WTC11 (cell line): ENCODE data around the gene PHTF2. TPM values are rescaled to one million over a fixed set of nuclear protein-coding genes. Genes with fewer than 3 reads are reported as not detected.

Experiments
- ATAC-seq: fragments of 200-7000 bp; cut with Tn5 transposase; 2 replicates; pipeline ENCODE4 v1.10.0; 2021; ENCODE audit warnings: mild to moderate bottlenecking, moderate library complexity
- CTCF ChIA-PET: fragments of 300-600 bp; sonication (Branson Sonifier 250); formaldehyde crosslinking; loops from one replicate; lab custom pipeline; 2021; ENCODE audit warnings: antibody characterized with exemption; lab: Charles Lee
- POLR2A ChIA-PET: fragments of 350-600 bp; sonication (Branson Sonifier 250); formaldehyde crosslinking; loops from one replicate; lab custom pipeline; 2021; ENCODE audit warnings: antibody characterized with exemption; lab: Charles Lee
- DNase-seq: peaks from one replicate; pipeline ENCODE4 v3.0.0; 2021; ENCODE audit warnings: low spot score
- H3K27ac Mint-ChIP-seq: 2 replicates; pipeline ENCODE4 v1.8.0; 2021; ENCODE audit warnings: mixed read lengths
- H3K27me3 Mint-ChIP-seq: 2 replicates; pipeline ENCODE4 v1.8.0; 2021; ENCODE audit warnings: low read depth, mild to moderate bottlenecking, moderate library complexity, mixed read lengths
- H3K36me3 Mint-ChIP-seq: 2 replicates; pipeline ENCODE4 v1.8.0; 2021; ENCODE audit warnings: mixed read lengths
- H3K4me1 Mint-ChIP-seq: 2 replicates; pipeline ENCODE4 v1.8.0; 2022; ENCODE audit warnings: mixed read lengths
- H3K4me3 Mint-ChIP-seq: 2 replicates; pipeline ENCODE4 v1.8.0; 2021; ENCODE audit warnings: mild to moderate bottlenecking, moderate library complexity, mixed read lengths
- H3K9me3 Mint-ChIP-seq: 2 replicates; pipeline ENCODE4 v1.8.0; 2021; ENCODE audit warnings: mixed read lengths
- ATF3 ChIP-seq: sonication (generic); formaldehyde crosslinking; conservative IDR thresholded peaks from 2 replicates; pipeline ENCODE4 v1.8.1; 2022; ENCODE audit warnings: mild to moderate bottlenecking, missing genetic modification reagents
- ATF6 ChIP-seq: sonication (generic); formaldehyde crosslinking; IDR thresholded peaks from 2 replicates; pipeline ENCODE4 v1.8.1; 2023; ENCODE audit warnings: mild to moderate bottlenecking, missing genetic modification reagents
- CBFB ChIP-seq: sonication (generic); formaldehyde crosslinking; IDR thresholded peaks from 2 replicates; pipeline ENCODE4 v1.8.1; 2022; ENCODE audit warnings: mild to moderate bottlenecking, low read depth, missing genetic modification reagents
- CREB1 ChIP-seq: sonication (generic); formaldehyde crosslinking; IDR thresholded peaks from 2 replicates; pipeline ENCODE4 v1.8.0; 2023; ENCODE audit warnings: mild to moderate bottlenecking, missing genetic modification reagents
- EMX1 ChIP-seq: fragments of 250-450 bp; sonication (Bioruptor Pico); IDR thresholded peaks from 2 replicates; pipeline ENCODE4 v1.8.0; 2021; ENCODE audit warnings: mild to moderate bottlenecking
- FOXP1 ChIP-seq: sonication (generic); formaldehyde crosslinking; IDR thresholded peaks from 2 replicates; pipeline ENCODE4 v1.8.0; 2022; ENCODE audit warnings: missing genetic modification reagents, mild to moderate bottlenecking, moderate library complexity, borderline replicate concordance
- GABPB1 ChIP-seq: sonication (generic); formaldehyde crosslinking; IDR thresholded peaks from 2 replicates; pipeline ENCODE4 v1.8.1; 2023; ENCODE audit warnings: mild to moderate bottlenecking, missing genetic modification reagents
- HMGA2 ChIP-seq: fragments of 250-450 bp; sonication (Bioruptor Pico); IDR thresholded peaks from 2 replicates; pipeline ENCODE4 v1.4.0; 2021; ENCODE audit warnings: mild to moderate bottlenecking, moderate library complexity
- JAZF1 ChIP-seq: fragments of 250-450 bp; sonication (Bioruptor Pico); IDR thresholded peaks from 2 replicates; pipeline ENCODE4 v1.9.0; 2021; ENCODE audit warnings: moderate library complexity, mild to moderate bottlenecking, inconsistent platforms
- MXD4 ChIP-seq: fragments of 250-450 bp; sonication (Bioruptor Pico); IDR thresholded peaks from 2 replicates; pipeline ENCODE4 v1.8.0; 2021; ENCODE audit warnings: mild to moderate bottlenecking, moderate library complexity, borderline replicate concordance
- MYBL2 ChIP-seq: sonication (generic); formaldehyde crosslinking; IDR thresholded peaks from 2 replicates; pipeline ENCODE4 v1.8.1; 2023; ENCODE audit warnings: mild to moderate bottlenecking, moderate library complexity, missing genetic modification reagents
- NR1H2 ChIP-seq: sonication (generic); formaldehyde crosslinking; IDR thresholded peaks from 2 replicates; pipeline ENCODE4 v1.9.0; 2021; ENCODE audit warnings: mild to moderate bottlenecking, moderate library complexity, missing genetic modification reagents
- PRRX2 ChIP-seq: fragments of 250-450 bp; sonication (Bioruptor Pico); IDR thresholded peaks from 2 replicates; pipeline ENCODE4 v1.8.0; 2021; ENCODE audit warnings: mild to moderate bottlenecking
- RELA ChIP-seq: sonication (generic); formaldehyde crosslinking; IDR thresholded peaks from 2 replicates; pipeline ENCODE4 v1.8.1; 2022; ENCODE audit warnings: missing genetic modification reagents, mild to moderate bottlenecking, borderline replicate concordance
- SMAD4 ChIP-seq: sonication (generic); formaldehyde crosslinking; IDR thresholded peaks from 2 replicates; pipeline ENCODE4 v1.8.0; 2022; ENCODE audit warnings: mild to moderate bottlenecking, missing genetic modification reagents
- TCF7 ChIP-seq: sonication (generic); formaldehyde crosslinking; IDR thresholded peaks from 2 replicates; pipeline ENCODE4 v1.8.0; 2022; ENCODE audit warnings: mild to moderate bottlenecking, low read depth, missing genetic modification reagents, moderate library complexity
- TEAD1 ChIP-seq: sonication (generic); formaldehyde crosslinking; IDR thresholded peaks from 2 replicates; pipeline ENCODE4 v1.8.0; 2022; ENCODE audit warnings: mild to moderate bottlenecking, missing genetic modification reagents
- TEAD4 ChIP-seq: sonication (generic); formaldehyde crosslinking; IDR thresholded peaks from 2 replicates; pipeline ENCODE4 v1.8.0; 2022; ENCODE audit warnings: mild to moderate bottlenecking, missing genetic modification reagents
- USF2 ChIP-seq: sonication (generic); formaldehyde crosslinking; IDR thresholded peaks from 2 replicates; pipeline ENCODE4 v1.8.1; 2023; ENCODE audit warnings: mild to moderate bottlenecking, missing genetic modification reagents, moderate library complexity
- ZBTB43 ChIP-seq: sonication (generic); formaldehyde crosslinking; IDR thresholded peaks from 2 replicates; pipeline ENCODE4 v1.8.1; 2023; ENCODE audit warnings: mild to moderate bottlenecking, missing genetic modification reagents
- ZMAT4 ChIP-seq: fragments of 250-450 bp; sonication (Bioruptor Pico); IDR thresholded peaks from 2 replicates; pipeline ENCODE4 v1.9.0; 2021; ENCODE audit warnings: mild to moderate bottlenecking
- ZNF263 ChIP-seq: sonication (generic); formaldehyde crosslinking; IDR thresholded peaks from 2 replicates; pipeline ENCODE4 v1.8.1; 2022; ENCODE audit warnings: low read depth, mild to moderate bottlenecking, moderate library complexity, missing genetic modification reagents
- ZNF281 ChIP-seq: sonication (generic); formaldehyde crosslinking; IDR thresholded peaks from 2 replicates; pipeline ENCODE4 v1.8.0; 2023; ENCODE audit warnings: mild to moderate bottlenecking, missing genetic modification reagents
- ZNF396 ChIP-seq: fragments of 250-450 bp; sonication (Bioruptor Pico); IDR thresholded peaks from 2 replicates; pipeline ENCODE4 v1.8.0; 2021; ENCODE audit warnings: mild to moderate bottlenecking, moderate library complexity, borderline replicate concordance
- ZNF416 ChIP-seq: fragments of 250-450 bp; sonication (Bioruptor Pico); IDR thresholded peaks from 2 replicates; pipeline ENCODE4 v1.9.0; 2021; ENCODE audit warnings: mild to moderate bottlenecking, inconsistent platforms
- ZNF671 ChIP-seq: fragments of 250-450 bp; sonication (Bioruptor Pico); IDR thresholded peaks from 2 replicates; pipeline ENCODE4 v1.8.0; 2021; ENCODE audit warnings: mild to moderate bottlenecking
- ZSCAN18 ChIP-seq: fragments of 250-450 bp; sonication (Bioruptor Pico); IDR thresholded peaks from 2 replicates; pipeline ENCODE4 v2.1.2; 2022; ENCODE audit warnings: mild to moderate bottlenecking, moderate library complexity
- total RNA-seq: library from RNA; stranded (reverse); gene quantifications from 3 replicates; pipeline ENCODE4 v1.2.3, GENCODE V29; 2021

The PHTF2 gene
- total RNA-seq, 1 experiment from 2014 or later: 17.9 TPM

- ChIA-PET POLR2A (interaction anchor here (0.5 to 0.7 kb wide), 2 partner anchors 59 to 218 kb away, joined by 4 to 5 read pairs; no protein-coding TSS in a partner anchor), CTCF (interaction anchor here (1.8 kb wide), 1 partner anchor 35 kb away, joined by 5 read pairs; no protein-coding TSS in a partner anchor)
- Mint-ChIP-seq H3K4me1 (peaks cover 11% of the 10 kb centered on the region), H3K36me3 (no peaks in the 10 kb centered on the region), H3K9me3 (0 out of 2 replicates have a peak, but pooled peaks cover 5% of the 10 kb centered on the region), H3K4me3 (no peak overlapping the region), H3K27me3 (no peaks in the 10 kb centered on the region; the same call in 1 of the 2 replicates), H3K27ac (no peak overlapping the region)
- no peak for TF ChIP-seq PRRX2 (CRISPR knock-in tag)
- TF ChIP-seq TEAD1 (CRISPR knock-in tag): no peak
- TF ChIP-seq FOXP1 (CRISPR knock-in tag): no peak
- no peak for TF ChIP-seq MXD4 (CRISPR knock-in tag)
- TF ChIP-seq RELA: no peak
- TF ChIP-seq TEAD4: no peak
- TF ChIP-seq GABPB1 (CRISPR knock-in tag): no peak
- no peak for TF ChIP-seq SMAD4 (CRISPR knock-in tag)
- no peak for TF ChIP-seq ZBTB43 (CRISPR knock-in tag)
- no peak for TF ChIP-seq NR1H2 (CRISPR knock-in tag)
- no peak for TF ChIP-seq ATF3
- TF ChIP-seq ATF6 (CRISPR knock-in tag): no peak
- TF ChIP-seq CBFB (CRISPR knock-in tag): no peak
- no peak for TF ChIP-seq TCF7
- TF ChIP-seq ZNF416 (CRISPR knock-in tag): no peak
- TF ChIP-seq JAZF1 (CRISPR knock-in tag): no peak
- no peak for TF ChIP-seq USF2 (CRISPR knock-in tag)
- no peak for TF ChIP-seq ZNF281
- no peak for TF ChIP-seq HMGA2 (CRISPR knock-in tag)
- DNase-seq (no peak), ATAC-seq (no peak)
Measured at GRCh38 chr7:77985232-77985973, 186.8 kb downstream of the PHTF2 start.

- no peaks in the 10 kb centered on the region for H3K36me3 Mint-ChIP-seq
- H3K27me3 Mint-ChIP-seq: no peaks in the 10 kb centered on the region; the same call in 1 of the 2 replicates
- ChIA-PET CTCF (interaction anchor here (1.8 kb wide), 1 partner anchor 35 kb away, joined by 5 read pairs; no protein-coding TSS in a partner anchor), POLR2A (interaction anchor here (0.5 to 0.7 kb wide), 2 partner anchors 58 to 219 kb away, joined by 4 to 5 read pairs; no protein-coding TSS in a partner anchor)
- ATAC-seq (no peak), DNase-seq (no peak)
- no peak overlapping the region for H3K27ac Mint-ChIP-seq
- 0 out of 2 replicates have a peak, but pooled peaks cover 5% of the 10 kb centered on the region for H3K9me3 Mint-ChIP-seq
- no peak overlapping the region for H3K4me3 Mint-ChIP-seq
- peaks cover 17% of the 10 kb centered on the region for H3K4me1 Mint-ChIP-seq
- no peak for TF ChIP-seq NR1H2 (CRISPR knock-in tag)
- no peak for TF ChIP-seq PRRX2 (CRISPR knock-in tag)
- TF ChIP-seq MYBL2 (CRISPR knock-in tag): no peak
- TF ChIP-seq ZMAT4: no peak
- no peak for TF ChIP-seq ZNF396 (CRISPR knock-in tag)
- no peak for TF ChIP-seq CREB1 (CRISPR knock-in tag)
- no peak for TF ChIP-seq ZNF263
- TF ChIP-seq ZNF671: no peak
- no peak for TF ChIP-seq ZSCAN18 (CRISPR knock-in tag)
- TF ChIP-seq EMX1: no peak
- TF ChIP-seq GABPB1 (CRISPR knock-in tag): no peak
Measured at GRCh38 chr7:77985974-77986339, 187.4 kb downstream of the PHTF2 start.
